HG02981 (cell line): ENCODE results near the gene RNF14.

Experiments
- ATAC-seq: cut with Tn5 transposase; IDR thresholded peaks from one replicate; pipeline ENCODE4 v1.9.1; 2021; ENCODE audit warnings: mild to moderate bottlenecking, moderate library complexity; ENCODE audit not compliant: unreplicated experiment

RNF14 gene

DNA sequence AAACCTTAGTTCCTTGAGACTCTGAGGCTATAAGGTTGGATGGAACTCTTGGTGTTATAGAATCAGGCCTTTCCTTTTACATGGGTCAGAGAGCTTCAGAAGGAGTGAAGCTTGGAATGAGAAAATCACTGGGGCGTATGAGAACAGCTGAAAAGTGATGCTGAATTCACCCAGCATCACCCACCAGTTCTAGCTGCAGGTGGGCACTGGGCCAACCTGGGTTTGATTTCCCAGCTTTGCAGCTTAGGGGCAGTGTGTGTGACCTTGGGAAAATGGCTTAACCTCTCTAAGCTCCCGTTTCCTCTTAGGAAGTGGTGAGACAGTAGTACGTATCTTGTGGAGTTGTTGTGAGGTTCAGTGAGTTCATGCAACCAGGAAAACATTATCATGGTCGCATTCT lies 21.6 kb upstream of the RNF14 start:
- no peak for ATAC-seq

DNA sequence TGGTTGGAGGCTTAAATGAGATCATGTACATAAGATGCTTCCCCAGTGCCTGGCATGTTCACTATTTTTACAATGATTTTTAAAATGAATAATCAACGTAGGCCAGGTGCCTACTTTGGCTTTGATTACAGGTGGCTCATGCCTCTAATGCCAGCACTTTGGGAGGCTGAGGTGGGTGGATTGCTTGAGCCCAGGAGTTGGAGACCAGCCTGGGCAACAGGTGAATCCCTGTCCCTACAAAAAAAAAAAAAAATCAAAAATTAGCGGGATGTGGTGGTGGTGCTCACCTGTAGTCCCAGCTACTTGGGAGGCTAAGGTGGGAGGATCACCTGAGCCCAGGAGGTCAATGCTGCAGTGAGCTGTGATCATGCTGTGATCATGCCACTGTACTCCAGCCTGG lies 20.1 kb upstream of the RNF14 start:
- ATAC-seq, result no peak

DNA sequence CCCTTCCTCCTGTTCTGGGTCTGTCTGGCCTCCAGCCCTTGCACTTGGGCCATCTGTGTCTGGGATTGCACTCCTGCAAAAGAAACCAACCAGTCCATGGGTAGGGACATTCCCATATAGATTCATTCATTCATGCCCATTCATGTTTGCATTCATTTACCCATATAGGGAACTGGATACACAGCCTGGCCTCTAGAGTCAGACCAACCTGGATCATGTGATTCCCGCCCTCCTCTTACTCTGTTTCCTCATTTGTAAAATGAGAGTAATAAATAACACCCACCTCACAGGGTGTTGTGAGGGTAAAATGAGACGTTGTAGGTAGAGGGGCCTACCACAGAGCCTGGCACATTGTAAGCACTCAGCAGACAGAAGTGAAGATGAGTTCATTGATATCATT lies 19.4 kb upstream of the RNF14 start:
- ATAC-seq, result no peak

DNA sequence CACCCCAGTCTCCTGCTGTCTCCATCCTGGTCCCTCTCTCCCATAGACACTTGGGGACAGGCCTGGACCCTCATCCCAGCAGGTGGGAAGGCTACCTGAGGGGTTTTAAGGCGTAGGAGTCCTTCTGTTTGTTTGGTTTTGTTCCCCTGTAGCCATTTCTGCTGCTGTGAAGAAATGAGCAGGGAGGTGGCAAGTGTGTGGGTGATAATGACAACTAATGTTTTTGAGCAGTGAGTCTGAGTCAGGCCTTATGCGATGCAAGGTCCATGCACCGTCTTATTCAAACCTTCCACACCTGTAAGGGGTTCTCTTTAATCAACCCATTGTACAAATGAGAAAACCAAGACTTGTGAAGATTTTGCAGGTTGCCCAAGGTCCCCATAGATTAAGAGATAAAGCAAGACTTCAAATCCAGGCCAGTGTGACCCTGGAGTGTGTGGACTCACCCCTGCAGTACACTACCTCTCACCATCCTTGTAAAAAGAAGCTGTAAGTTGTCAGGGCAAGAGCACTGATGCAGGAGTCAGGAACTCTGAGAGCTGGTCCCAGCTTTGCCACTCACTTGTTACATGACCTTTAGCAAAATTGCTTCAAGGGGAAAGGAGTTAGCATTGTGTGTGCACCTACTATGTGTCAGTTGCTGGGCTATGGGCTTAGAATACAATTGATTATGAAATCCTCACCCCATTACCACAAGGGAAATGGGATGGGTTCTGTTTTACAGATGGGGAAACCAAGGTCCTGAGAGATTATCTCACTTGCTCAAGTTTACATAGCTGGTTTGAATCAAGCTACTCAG lies 18.5 kb upstream of the RNF14 start:
- ATAC-seq, result no peak

DNA sequence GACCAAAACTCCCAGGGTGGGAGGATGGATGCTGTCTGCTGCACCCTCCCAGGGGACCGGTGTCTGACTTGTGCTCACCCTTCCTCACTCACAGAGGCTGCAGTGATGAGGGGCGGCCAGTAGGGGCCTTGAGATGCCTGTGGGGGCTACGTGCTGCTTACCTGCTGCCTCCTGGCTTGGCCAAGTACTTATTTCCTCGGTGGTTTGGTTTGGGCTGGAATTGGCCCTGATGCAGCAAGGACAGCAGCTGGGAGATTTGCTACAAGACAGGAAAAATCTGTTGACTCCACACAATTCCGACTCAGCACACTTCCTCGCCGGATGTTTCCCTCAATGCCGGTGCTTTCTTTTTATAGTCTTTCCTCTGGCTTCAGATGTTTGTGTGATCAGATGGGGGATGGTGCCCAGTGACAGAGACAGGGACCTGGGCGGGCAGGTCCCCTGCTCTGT lies 17.5 kb upstream of the RNF14 start:
- peak; percentile 85 for ATAC-seq

DNA sequence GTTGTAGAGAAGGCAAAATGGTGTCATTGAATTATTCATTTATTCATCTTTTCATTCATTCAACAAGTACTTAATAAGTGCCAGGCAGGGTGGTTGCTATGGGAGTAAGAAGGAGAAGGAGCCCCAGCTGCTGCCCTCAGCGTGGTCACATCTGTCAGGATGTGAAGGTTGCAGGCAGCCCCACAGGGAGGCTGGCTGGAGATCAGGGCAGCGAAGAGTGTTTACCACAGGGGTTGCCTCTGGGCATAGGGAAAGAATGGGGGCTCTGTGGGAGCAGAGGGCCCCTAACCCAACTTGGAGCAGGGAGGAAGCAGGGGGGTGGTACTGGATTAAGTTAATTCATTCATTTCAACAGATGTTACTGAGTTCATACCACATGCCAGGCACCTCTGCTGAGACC lies 16.9 kb upstream of the RNF14 start:
- no peak for ATAC-seq

DNA sequence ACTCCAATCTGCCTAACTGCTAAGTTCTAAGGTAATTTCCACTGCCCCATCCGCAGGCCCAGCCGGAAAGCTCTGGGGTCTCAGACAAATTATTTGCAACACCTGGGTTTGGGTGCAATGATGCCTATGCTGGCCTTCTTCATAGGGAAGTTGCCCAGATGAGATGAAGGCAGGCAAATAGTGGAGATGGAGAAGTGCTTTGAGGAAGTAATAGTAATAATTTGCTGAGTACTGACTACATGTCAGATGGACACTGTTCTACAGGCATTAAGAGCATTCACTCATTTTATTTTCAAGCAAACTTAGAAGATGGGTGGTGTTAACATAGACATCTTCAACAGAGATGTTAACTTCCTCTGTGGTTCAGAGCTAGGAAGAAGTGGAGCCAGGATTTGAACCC lies 14.7 kb upstream of the RNF14 start:
- ATAC-seq, result no peak

DNA sequence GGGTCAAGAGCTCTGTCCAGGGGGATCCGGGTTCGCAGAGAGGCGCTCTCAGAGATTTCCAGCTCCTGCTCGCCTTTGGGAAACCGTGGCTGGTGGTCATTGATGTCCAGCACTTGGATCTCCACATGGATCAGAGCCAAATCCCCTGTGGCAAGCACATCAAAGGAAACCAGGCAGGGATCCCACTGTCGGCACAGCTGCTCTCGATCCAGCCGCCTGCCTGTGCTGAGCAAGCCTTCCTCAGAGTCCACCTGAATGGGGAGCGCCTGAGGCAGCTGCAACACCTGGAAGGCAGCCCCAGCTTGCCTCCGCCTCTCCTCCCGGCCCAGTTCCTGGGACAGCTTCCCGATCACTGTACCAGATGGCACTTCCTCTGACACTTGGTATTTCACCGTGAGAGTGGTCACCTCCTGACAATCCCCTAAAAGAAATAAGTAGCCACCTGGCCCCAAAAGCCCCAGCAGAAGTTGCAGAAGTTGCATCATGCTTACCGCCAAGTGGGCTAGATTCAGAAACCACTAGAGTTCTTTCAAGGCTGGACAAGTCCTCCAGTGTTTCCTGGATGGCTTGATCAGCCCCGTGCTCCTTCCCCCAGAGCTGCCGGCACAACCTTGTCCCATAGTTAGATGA lies 11.4 kb upstream of the RNF14 start:
- no peak for ATAC-seq

DNA sequence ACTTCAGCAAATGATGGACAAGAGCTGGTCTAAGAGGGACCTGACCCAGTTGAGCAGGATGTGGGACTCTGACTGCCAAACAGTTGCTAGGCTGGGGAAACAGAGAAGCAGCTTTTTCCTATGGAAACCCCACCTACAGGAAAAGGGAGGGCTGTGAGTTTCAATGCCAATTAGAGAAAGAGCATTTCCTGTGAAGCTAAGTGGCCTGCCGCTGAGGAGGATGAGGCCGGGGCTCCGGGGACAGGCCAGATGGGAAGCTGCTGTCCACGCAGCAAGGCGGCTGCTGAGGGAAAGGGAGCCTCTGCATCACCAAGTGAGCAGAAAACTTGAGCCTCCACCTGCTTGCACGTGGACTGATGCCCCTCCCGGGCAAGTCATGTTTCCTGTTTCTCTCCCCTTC lies 10.8 kb upstream of the RNF14 start, which contains the start of gene PCDH12:
TSS of gene PCDH12 (minus strand) at position 90 of the 400 bp plus-strand sequence. CDS start 351 bp downstream, outside the sequence.
- no peak for ATAC-seq

DNA sequence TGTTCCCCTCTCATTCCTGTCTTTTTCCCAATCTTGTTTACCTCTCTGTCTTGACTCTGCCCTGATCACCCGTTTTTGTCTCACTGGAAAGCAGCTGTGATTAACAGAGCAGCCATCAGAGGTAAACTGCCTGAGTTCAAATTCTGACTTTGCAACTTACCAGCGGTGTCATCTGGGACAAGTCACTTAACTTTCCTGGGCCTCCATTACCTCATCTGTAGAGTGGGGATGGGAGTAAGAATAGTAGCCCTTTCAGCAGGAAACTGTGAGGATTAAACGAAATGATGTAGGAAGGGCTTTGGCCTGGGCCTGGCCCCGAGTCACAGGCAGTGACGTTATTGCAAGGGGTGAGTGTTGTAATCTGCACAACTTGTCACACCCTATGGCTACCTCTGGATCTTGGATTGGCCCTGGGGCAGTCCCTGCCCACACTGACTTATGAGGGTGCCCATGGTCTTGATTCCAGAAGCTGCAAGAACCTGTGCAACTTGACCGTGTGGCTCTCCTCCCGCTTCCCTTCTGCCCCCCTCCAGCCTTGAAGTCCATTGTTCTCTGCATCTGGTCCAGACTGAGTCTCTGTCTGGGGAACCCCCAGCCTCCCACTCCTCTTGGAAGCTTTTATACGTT lies 10.2 kb upstream of the RNF14 start:
- ATAC-seq, result no peak

DNA sequence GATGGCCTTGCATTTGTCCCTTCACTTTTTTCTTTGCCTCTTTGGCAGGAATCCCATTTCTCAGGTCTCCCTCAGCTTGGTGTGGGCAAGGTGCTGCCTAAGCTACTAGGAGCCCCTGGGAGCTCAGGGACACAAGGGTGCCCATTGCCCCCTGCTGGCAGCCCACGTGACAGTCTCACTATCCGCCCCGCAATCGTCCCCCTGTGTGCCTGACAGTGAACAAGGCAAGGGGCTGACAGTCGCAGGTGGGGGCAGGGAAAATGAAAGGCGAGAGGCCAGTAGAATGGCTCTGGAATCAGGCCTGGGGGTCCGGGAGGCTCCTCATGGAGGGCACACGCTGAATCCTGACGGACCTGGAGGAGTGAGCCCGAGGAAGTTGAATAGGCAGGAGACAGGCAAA lies 8.9 kb upstream of the RNF14 start:
- no peak for ATAC-seq

DNA sequence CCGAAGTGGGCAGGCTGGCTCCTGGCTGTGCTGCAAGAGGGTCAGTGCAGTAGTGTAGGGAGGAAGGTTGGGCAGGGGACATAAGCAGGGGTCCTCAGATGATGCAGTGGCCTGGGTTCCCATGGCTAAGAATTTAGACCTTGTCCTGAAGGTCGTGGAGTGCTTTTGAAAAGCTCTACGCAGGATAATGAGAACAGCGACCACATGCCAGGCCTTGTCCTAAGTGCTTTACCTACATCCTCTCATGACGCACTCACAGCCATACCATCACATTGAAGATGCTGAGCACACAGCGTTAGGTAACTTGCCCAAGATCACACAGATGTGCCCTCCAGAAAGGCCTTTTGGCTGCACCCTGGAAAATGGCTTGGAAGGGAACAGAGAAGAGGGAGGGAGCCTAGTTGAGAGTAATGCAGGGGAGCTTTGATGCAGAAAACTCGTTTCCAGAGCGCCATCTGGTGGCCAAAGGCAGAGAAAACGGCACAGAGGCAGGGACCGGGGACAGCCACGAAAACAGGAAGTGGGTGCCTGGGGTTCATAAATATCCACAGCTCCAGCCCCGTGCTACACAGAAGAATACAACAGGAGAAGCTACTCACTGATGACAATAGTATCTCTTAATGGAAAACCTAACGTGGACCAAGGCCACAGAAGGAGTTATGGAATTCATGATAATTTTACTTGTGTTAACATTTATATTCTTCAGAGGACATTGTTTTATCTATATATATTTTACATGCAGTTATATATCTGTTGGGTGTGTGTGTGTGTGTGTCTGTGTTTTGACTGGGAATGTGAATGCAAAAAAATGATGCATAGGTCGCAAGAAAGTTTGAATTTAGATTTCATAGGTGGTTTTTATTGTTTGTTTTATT lies 8.2 kb upstream of the RNF14 start:
- ATAC-seq, result peak; percentile 87

DNA sequence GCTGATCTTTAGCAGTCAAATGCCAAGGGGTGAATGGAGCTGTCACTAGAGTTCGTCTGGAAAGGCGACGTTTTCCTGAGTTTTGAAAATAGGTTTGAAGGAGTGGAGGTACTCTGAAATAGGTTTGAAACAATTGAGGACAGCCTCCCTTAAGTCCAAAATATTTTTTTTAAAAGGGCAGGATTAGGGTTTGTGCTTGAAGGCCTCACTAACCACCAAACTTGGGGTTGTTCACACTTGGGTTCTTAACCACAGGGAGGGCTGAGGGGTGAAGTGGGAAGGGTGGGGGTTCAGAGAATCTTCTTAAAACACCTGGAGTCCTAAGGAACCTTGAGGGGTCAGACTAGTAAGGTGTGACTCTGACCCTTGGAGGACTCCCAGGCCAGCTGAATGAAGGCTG lies 7.4 kb upstream of the RNF14 start:
- no peak for ATAC-seq

DNA sequence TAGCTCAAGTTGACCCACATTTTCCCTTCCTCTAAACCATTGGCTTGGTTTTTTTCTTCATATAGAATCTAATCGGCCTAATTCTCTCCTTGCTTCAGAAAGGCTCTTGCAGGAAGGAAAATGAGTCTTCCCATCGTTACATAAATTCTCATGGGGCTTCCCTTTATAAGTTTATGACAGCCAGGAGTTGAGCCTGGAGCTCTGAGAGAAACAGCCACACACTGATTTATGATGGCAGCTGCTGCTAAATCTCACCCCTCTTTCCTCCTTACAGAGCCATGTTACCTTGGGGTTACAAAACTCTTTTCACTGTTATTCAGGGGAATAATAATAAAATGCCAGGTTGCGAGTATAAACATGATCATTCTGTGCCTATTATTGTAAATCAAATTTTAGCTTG lies 5.2 kb upstream of the RNF14 start:
- no peak for ATAC-seq

DNA sequence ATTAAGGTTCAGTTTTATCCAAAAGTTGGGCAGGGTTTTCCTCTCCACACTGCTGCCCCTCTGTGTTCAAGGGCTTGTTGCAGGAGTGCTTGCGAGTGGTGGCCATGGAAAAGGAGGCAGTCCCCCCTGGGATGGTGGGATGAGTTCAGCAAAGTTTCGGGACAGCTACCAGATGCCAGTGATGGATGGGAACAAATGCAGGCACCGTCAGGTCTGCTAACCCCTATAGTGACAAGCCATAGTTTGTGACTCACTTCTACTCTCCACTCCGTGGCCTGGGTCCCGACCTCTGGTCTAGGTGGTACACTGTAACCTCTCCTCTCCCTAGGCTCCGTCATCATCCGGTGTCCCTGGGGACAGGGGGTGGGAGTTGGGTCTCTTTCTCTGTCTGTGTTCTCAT lies 3.8 kb upstream of the RNF14 start:
- no peak for ATAC-seq

DNA sequence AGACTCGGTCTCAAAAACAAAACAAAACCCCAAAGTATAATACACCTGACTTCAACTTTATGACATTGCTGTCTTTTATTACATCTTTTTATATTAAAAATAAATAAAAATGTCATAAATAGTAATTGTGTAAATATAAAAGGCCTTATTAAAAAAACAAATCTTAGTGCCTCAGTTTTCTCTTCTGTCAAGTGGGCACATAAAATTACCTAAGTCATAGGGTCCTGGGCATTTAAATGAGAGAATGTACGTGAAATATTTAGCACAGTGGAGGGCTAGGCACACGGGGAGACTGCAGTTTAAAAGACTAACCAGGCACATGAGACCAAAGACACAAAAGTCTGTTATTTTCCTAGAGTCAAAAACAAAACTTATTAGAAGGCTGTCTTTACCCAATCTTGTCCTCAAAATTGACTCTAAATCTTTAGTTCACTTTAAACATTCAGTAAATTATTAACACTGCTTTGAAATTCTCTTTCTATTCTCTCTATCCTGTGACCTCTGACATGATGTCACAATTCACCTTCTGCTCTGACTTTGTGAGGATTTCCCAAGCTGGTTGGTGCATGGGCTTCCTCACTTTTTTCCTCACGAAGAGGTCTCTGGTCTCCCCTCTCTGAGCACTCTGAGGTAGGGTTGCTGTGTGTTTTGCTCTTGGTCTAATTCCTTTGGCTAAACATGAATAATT lies 2.5 kb upstream of the RNF14 start:
- no peak for ATAC-seq

DNA sequence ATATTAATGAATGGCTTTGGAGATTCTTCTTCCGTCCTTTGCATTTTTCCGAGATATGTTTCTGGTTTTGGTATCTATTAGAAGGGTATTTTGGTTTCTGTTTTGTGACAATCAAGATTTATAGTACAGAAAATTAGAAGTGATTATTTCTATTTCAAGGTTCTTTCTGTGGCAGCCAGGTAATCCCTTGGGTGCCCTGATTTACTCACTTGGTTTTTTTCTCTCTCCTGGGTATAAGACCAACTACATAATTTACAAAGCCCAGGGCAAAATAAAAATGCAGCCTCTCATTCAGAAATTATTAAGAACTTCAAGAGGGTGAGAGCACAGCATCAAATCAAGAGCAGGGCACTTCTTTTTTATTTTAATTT lies 2.0 kb upstream of the RNF14 start:
- ATAC-seq, result no peak

DNA sequence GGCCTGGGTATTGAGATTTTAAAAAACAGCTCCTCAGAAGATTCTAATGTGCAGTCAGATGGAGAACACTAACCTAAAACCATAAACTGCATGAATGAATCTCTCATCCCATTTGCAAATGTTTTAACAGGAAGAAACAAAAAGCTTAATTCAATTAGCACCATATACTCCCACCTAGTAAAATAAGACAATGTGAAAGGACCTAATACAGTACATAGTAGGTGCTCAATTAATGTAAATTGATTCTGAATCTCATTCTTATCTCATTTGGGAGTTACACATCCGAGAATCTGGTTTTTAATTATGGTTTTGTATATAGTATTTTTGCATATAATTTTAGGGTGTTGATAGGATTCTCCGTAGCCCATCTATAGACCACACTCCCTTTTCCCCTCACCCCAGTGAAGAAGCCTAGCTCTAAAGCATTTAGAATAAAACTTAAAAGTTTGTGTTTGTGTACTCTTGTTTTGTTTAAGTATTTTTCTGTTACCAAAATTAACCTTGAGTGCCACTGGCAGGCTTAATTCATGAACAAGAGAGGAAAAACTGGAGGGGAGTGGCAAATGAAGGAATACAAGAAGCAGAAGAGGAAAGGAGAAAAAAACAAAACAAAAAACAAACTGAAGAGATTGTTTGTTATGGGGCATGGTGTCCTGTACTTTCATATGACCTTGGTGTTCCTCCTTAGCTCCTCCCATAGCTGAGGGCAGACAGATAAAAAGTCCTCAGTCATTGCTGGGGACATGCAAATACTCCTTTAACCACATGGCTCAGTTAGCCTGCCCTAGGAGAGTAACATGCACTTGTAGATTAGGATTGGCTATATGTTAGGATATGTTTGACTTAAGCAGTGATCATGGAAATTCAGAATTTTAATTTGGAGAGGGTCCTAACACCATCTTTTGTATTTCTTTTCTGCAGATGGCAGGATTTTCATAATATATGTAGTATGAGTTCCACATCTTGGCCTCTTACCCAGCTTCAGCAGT lies 1.2 kb downstream of the RNF14 start:
- peak; percentile 53 for ATAC-seq

DNA sequence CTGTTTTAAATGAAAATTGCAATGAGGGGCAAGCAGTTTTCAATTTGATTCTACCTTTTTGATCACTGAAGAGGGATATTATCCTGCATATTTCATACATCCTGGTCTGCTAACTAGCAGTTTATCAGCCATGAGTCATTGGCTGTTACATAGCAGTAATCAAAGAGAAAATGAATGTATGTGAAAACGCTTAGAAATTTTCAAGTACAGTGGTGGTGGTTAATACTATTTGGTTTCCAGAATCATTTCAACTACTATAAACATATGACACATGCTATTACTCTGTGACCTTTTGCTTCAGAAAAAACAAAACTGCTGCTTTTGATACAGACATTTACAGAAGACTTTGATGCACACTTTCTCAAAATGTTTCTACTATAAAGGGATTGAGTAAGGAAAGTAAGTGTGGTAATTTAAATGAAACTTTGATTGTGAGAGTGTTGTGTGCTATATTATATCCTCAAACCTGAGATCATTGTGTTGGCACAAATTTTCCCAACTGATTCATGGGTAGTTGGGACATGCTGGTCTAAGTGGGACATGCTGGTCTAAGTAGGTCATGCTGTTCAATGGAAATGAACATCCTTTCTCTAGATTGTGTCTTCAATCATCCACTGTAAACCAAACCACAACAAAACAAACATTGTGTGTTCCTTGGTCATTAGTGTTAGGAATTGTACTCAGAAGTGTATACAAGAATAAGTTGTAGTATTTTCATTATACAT lies 5.1 kb downstream of the RNF14 start:
- no peak for ATAC-seq
